GM21619 (cell line): ENCODE results near the gene PXT1.
"Not testable (repeated sequence)": the region's sequence is repeated elsewhere in the genome, so short reads cannot be mapped to it uniquely, and the experiment has no call there.

Experiments used
- ATAC-seq: cut with Tn5 transposase; IDR thresholded peaks from one replicate; pipeline ENCODE4 v1.9.1; 2021; ENCODE audit not compliant: unreplicated experiment

PXT1 gene

GRCh38 chr6:36444470-36444869, 1.8 kb upstream of the PXT1 start:
- no peak for ATAC-seq

- no peak for ATAC-seq
Observed at GRCh38 chr6:36443471-36444428, 1.1 kb upstream of the PXT1 start.

GRCh38 chr6:36442103-36442670, 467 bp downstream of the PXT1 start:
- ATAC-seq = no peak

GRCh38 chr6:36441307-36441894, 1.3 kb downstream of the PXT1 start:
- ATAC-seq = peak; percentile 56

GRCh38 chr6:36436466-36436865, 6.2 kb downstream of the PXT1 start:
- no peak for ATAC-seq

- ATAC-seq = no peak
Observed at GRCh38 chr6:36432151-36432671, 10.4 kb downstream of the PXT1 start.

- no peak for ATAC-seq
Observed at GRCh38 chr6:36431197-36431596, 11.5 kb downstream of the PXT1 start.

- no peak for ATAC-seq
Observed at GRCh38 chr6:36430351-36430750, 12.3 kb downstream of the PXT1 start.

- ATAC-seq = no peak
Observed at GRCh38 chr6:36428911-36429310, 13.7 kb downstream of the PXT1 start.

GRCh38 chr6:36426622-36427021, 16.0 kb downstream of the PXT1 start:
- ATAC-seq = no peak

GRCh38 chr6:36423101-36423824, 19.4 kb downstream of the PXT1 start:
- peak; percentile 93 for ATAC-seq

- no peak for ATAC-seq
Observed at GRCh38 chr6:36422714-36423100, 19.9 kb downstream of the PXT1 start.

GRCh38 chr6:36419310-36419709, 23.3 kb downstream of the PXT1 start:
- no peak for ATAC-seq

- no peak for ATAC-seq
Observed at GRCh38 chr6:36418558-36418957, 24.1 kb downstream of the PXT1 start.

- no peak for ATAC-seq
Observed at GRCh38 chr6:36414481-36414880, 28.2 kb downstream of the PXT1 start.

GRCh38 chr6:36413489-36414480, 28.9 kb downstream of the PXT1 start:
- no peak for ATAC-seq

- ATAC-seq = not testable (repeated sequence)
Observed at GRCh38 chr6:36409718-36410117, 32.9 kb downstream of the PXT1 start.

GRCh38 chr6:36404164-36404563, 38.5 kb downstream of the PXT1 start:
- no peak for ATAC-seq

GRCh38 chr6:36402481-36402880, 40.2 kb downstream of the PXT1 start:
- ATAC-seq = no peak

- peak; percentile 48 for ATAC-seq
Observed at GRCh38 chr6:36399970-36400369, 42.7 kb downstream of the PXT1 start.
